GM21576 (cell line): Measurements from ENCODE around the gene VILL.

Experiments
- ATAC-seq: cut with Tn5 transposase; IDR thresholded peaks from one replicate; pipeline ENCODE4 v1.9.1; 2021; ENCODE audit warnings: mild to moderate bottlenecking, moderate library complexity; ENCODE audit not compliant: unreplicated experiment

The VILL gene

GRCh38 chr3:37990527-37990926 is at the start of gene VILL:
VILL (plus strand) TSS chr3:37990786; CDS start chr3:37993673, 2,887 bp downstream.
- ATAC-seq = no peak

GRCh38 chr3:37941608-37942508 is 48.7 kb upstream of the VILL start:
- ATAC-seq = no peak

GRCh38 chr3:37942646-37943045 is 47.9 kb upstream of the VILL start:
- ATAC-seq = no peak

GRCh38 chr3:37943126-37943525 is 47.5 kb upstream of the VILL start:
- ATAC-seq = no peak

- ATAC-seq = no peak
Observed at GRCh38 chr3:37943631-37944314, 46.8 kb upstream of the VILL start.

GRCh38 chr3:37944391-37944842 is 46.2 kb upstream of the VILL start:
- ATAC-seq = no peak

- no peak for ATAC-seq
Observed at GRCh38 chr3:37945156-37945806, 45.3 kb upstream of the VILL start.

- ATAC-seq = no peak
Observed at GRCh38 chr3:37945807-37946530, 44.6 kb upstream of the VILL start.

GRCh38 chr3:37946531-37946889 is 44.1 kb upstream of the VILL start:
- no peak for ATAC-seq

- no peak for ATAC-seq
Observed at GRCh38 chr3:37949866-37950265, 40.7 kb upstream of the VILL start.

GRCh38 chr3:37952564-37952963 is 38.0 kb upstream of the VILL start:
- ATAC-seq = no peak

- ATAC-seq = no peak
Observed at GRCh38 chr3:37953226-37953625, 37.4 kb upstream of the VILL start.

- no peak for ATAC-seq
Observed at GRCh38 chr3:37953707-37954394, 36.7 kb upstream of the VILL start.

- ATAC-seq = no peak
Observed at GRCh38 chr3:37954881-37955280, 35.7 kb upstream of the VILL start.

- ATAC-seq = no peak
Observed at GRCh38 chr3:37955918-37956707, 34.5 kb upstream of the VILL start.

- ATAC-seq = no peak
Observed at GRCh38 chr3:37956723-37957538, 33.7 kb upstream of the VILL start.

GRCh38 chr3:37957539-37957936 is 33.0 kb upstream of the VILL start:
- no peak for ATAC-seq

- no peak for ATAC-seq
Observed at GRCh38 chr3:37961622-37962431, 28.8 kb upstream of the VILL start.
